GM19463 (cell line): ENCODE data around the gene DCP1B.

ENCODE experiments used
- ATAC-seq: cut with Tn5 transposase; IDR thresholded peaks from one replicate; pipeline ENCODE4 v1.9.1; 2021; ENCODE audit warnings: mild to moderate bottlenecking, moderate library complexity; ENCODE audit not compliant: unreplicated experiment

Gene DCP1B

GRCh38 chr12:1906579-1906978 is 97.7 kb downstream of the DCP1B start:
- ATAC-seq = no peak

DNA sequence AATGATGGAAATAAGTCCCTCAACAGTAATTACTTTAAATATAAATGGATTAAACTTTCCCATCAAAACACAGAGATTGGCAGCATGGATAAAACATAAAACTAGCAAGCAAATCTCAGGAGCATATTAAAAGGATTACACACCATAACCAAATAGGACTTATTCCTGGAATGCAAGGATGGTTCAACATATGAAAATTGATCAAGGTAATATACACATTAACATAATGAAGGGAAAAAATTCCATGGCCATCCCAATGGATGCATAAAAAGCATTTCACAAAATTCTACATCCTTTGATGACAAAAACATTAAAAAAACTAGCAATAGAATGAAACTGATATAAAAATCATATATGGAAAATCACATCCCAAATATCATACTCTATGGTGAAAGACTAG is 99.4 kb downstream of the DCP1B start:
- no peak for ATAC-seq

DNA sequence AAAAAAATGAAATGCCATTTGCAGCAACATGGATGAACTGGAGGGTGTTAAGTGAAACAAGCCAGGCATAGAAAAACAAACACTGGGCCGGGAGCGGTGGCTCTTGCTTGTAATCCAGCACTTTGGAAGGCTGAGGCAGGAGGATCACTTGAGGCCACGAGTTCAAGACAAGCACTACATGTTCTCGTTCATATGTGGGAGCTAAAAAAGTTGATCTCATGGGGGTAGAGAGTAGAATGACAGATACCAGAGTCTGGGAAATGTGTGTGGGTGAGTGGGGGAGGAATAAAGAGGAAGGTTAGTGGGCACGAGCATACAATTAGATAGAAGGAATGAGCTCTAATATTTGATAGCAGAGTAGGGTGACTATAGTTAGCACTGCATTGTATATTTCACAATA is 107.3 kb downstream of the DCP1B start:
- no peak for ATAC-seq
